ENCODE measurements around the gene CNN3. TPM values are rescaled to one million over a fixed set of nuclear protein-coding genes. Genes with fewer than 3 reads are reported as not detected.

Gene CNN3
- total RNA-seq, 4 donors from 2014 or later, result 307 to 344 (median 329) TPM

- Histone ChIP-seq H3K36me3 (peaks cover 0 to 75% (median 0%) of the 10 kb centered on the region in 3 donors), H3K27me3 (no peaks in the 10 kb centered on the region), H3K9me3 (no peaks in the 10 kb centered on the region), H3K4me1 (peaks cover 0 to 70% (median 8%) of the 10 kb centered on the region in 4 donors), H3K4me3 (no peak overlapping the region), H3K27ac (peak overlapping the region in 2 of 4 donors; percentile 26 to 45)
- TF ChIP-seq POLR2A (IDR thresholded peaks at IDR 0.05), result no peak
- TF ChIP-seq EP300 (IDR thresholded peaks at IDR 0.05), result peak in 1 of 2 donors; percentile 28
- 50 to 51% methylated on average over 1 of the region's 1 CpG for WGBS, 2 donors
- no peak for DNase-seq (ENCODE audit: low spot score in 2 of 2)
Measured at GRCh38 chr1:94899756-94900155, 27.2 kb downstream of the CNN3 start.

GRCh38 chr1:94898491-94899385 lies 28.2 kb downstream of the CNN3 start:
- DNase-seq (ENCODE audit: low spot score in 2 of 2), result no peak
- TF ChIP-seq EP300 (IDR thresholded peaks at IDR 0.05), result no peak
- TF ChIP-seq, protein P1, sequence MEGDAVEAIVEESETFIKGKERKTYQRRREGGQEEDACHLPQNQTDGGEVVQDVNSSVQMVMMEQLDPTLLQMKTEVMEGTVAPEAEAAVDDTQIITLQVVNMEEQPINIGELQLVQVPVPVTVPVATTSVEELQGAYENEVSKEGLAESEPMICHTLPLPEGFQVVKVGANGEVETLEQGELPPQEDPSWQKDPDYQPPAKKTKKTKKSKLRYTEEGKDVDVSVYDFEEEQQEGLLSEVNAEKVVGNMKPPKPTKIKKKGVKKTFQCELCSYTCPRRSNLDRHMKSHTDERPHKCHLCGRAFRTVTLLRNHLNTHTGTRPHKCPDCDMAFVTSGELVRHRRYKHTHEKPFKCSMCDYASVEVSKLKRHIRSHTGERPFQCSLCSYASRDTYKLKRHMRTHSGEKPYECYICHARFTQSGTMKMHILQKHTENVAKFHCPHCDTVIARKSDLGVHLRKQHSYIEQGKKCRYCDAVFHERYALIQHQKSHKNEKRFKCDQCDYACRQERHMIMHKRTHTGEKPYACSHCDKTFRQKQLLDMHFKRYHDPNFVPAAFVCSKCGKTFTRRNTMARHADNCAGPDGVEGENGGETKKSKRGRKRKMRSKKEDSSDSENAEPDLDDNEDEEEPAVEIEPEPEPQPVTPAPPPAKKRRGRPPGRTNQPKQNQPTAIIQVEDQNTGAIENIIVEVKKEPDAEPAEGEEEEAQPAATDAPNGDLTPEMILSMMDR (IDR thresholded peaks at IDR 0.05), result no peak
- no peak for TF ChIP-seq POLR2A (IDR thresholded peaks at IDR 0.05)
- Histone ChIP-seq H3K27ac (peak overlapping the region in 2 of 4 donors; percentile 26 to 45), H3K4me3 (no peak overlapping the region), H3K9me3 (no peaks in the 10 kb centered on the region), H3K4me1 (peaks cover 0 to 61% (median 5%) of the 10 kb centered on the region in 4 donors), H3K27me3 (no peaks in the 10 kb centered on the region), H3K36me3 (peaks cover 0 to 85% (median 0%) of the 10 kb centered on the region in 3 donors)
- WGBS, 2 donors, result 71 to 73% methylated on average over 7 of the region's 7 CpGs

- peaks cover 0 to 93% (median 0%) of the 10 kb centered on the region in 3 donors for H3K36me3 ChIP-seq
- H3K4me3 ChIP-seq, result no peak overlapping the region
- no peaks in the 10 kb centered on the region for H3K9me3 ChIP-seq
- no peak for DNase-seq (ENCODE audit: low spot score in 2 of 2)
- WGBS, 2 donors, result 92 to 100% methylated on average over 1 of the region's 1 CpG
- H3K4me1 ChIP-seq, result peaks cover 0 to 31% (median 5%) of the 10 kb centered on the region in 4 donors
- H3K27ac ChIP-seq, result no peak overlapping the region
- H3K27me3 ChIP-seq, result no peaks in the 10 kb centered on the region
- TF ChIP-seq POLR2A (IDR thresholded peaks at IDR 0.05) (no peak), EP300 (IDR thresholded peaks at IDR 0.05) (no peak)
- TF ChIP-seq, protein P1 (IDR thresholded peaks at IDR 0.05), result no peak
Measured at GRCh38 chr1:94895518-94895917, 31.4 kb downstream of the CNN3 start.

DNA sequence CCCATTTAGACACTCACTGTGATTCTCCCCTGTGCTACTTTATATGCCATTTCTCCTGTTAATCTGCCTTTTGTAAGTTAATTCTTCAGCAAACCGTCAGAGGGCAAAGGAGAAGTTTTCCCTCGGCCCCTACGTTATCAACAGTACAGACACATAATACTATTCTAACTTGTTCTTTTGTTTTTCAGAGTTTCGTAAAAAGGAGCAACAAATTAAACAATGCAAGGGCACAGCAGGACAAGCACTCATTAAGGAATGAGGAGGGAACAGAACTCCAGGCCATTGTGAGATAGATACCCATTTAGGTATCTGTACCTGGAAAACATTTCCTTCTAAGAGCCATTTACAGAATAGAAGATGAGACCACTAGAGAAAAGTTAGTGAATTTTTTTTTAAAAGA lies 32.3 kb downstream of the CNN3 start:
- peak overlapping the region in 2 of 4 donors; percentile 11 to 53 for H3K27ac ChIP-seq
- peaks cover 0 to 22% (median 5%) of the 10 kb centered on the region in 4 donors for H3K4me1 ChIP-seq
- H3K27me3 ChIP-seq, result no peaks in the 10 kb centered on the region
- H3K9me3 ChIP-seq, result no peaks in the 10 kb centered on the region
- no peak overlapping the region for H3K4me3 ChIP-seq
- TF ChIP-seq EP300 (IDR thresholded peaks at IDR 0.05), result no peak
- peaks cover 0 to 88% (median 0%) of the 10 kb centered on the region in 3 donors for H3K36me3 ChIP-seq
- DNase-seq (ENCODE audit: low spot score in 2 of 2), result no peak
- WGBS, 2 donors, result 57 to 63% methylated on average over 4 of the region's 4 CpGs

- TF ChIP-seq POLR2A (IDR thresholded peaks at IDR 0.05) (no peak), EP300 (IDR thresholded peaks at IDR 0.05) (no peak)
- Histone ChIP-seq H3K9me3 (no peaks in the 10 kb centered on the region), H3K4me1 (peaks cover 0 to 4% (median 0%) of the 10 kb centered on the region in 4 donors), H3K36me3 (peaks cover 0 to 72% (median 0%) of the 10 kb centered on the region in 3 donors), H3K27me3 (no peaks in the 10 kb centered on the region), H3K4me3 (no peak overlapping the region), H3K27ac (no peak overlapping the region)
- 92 to 97% methylated on average over 4 of the region's 4 CpGs for WGBS, 2 donors
- no peak for DNase-seq (ENCODE audit: low spot score in 2 of 2)
Measured at GRCh38 chr1:94892604-94893254, 34.2 kb downstream of the CNN3 start.

GRCh38 chr1:94888201-94888600 lies 38.7 kb downstream of the CNN3 start:
- no peak for DNase-seq (ENCODE audit: low spot score in 2 of 2)
- no peak overlapping the region for H3K4me3 ChIP-seq
- no peaks in the 10 kb centered on the region for H3K9me3 ChIP-seq
- peaks cover 0 to 26% (median 0%) of the 10 kb centered on the region in 3 donors for H3K36me3 ChIP-seq
- TF ChIP-seq, protein P1 (IDR thresholded peaks at IDR 0.05), result no peak
- no peak for TF ChIP-seq EP300 (IDR thresholded peaks at IDR 0.05)
- TF ChIP-seq POLR2A (IDR thresholded peaks at IDR 0.05), result no peak
- H3K27me3 ChIP-seq, result no peaks in the 10 kb centered on the region
- H3K4me1 ChIP-seq, result peaks cover 0 to 22% (median 12%) of the 10 kb centered on the region in 4 donors
- 62 to 66% methylated on average over 3 of the region's 3 CpGs for WGBS, 2 donors
- no peak overlapping the region for H3K27ac ChIP-seq

Data from tibial nerve (tissue), 4 donors.